HL-60 (cell line): Measurements from ENCODE around the gene SLC52A3.

Experiments
- DNase-seq, 2 experiments: peaks; one replicate each; pipeline ENCODE4 v3.0.0-alpha.2; 2010 to 2020; ENCODE audit warnings: low read depth in 1 of 2, low spot score in 1 of 2
- H3K27ac ChIP-seq: fragments of 250-450 bp; sonication (Bioruptor Pico); replicated peaks from 2 replicates; pipeline ENCODE4 v1.5.1; 2020; ENCODE audit warnings: mild to moderate bottlenecking, moderate library complexity
- H3K27me3 ChIP-seq: fragments of 250-450 bp; sonication (Bioruptor Pico); 2 replicates; pipeline ENCODE4 v1.5.1; 2021; ENCODE audit warnings: mild to moderate bottlenecking, moderate library complexity; ENCODE audit not compliant: insufficient read depth, poor library complexity, severe bottlenecking
- H3K4me3 ChIP-seq: replicated peaks from 2 replicates; pipeline ENCODE4 v1.5.1; 2011; ENCODE audit warnings: mild to moderate bottlenecking, control low read depth, low read length; ENCODE audit not compliant: insufficient read depth
- GABPA ChIP-seq: IDR thresholded peaks from 2 replicates; pipeline ENCODE4 v1.6.1; 2012; ENCODE audit warnings: low read depth
- POLR2AphosphoS5 ChIP-seq: IDR thresholded peaks from 2 replicates; pipeline ENCODE4 v1.6.1; 2012; ENCODE audit warnings: low read depth
- SPI1 ChIP-seq: IDR thresholded peaks from 2 replicates; pipeline ENCODE4 v1.6.1; 2012; ENCODE audit warnings: low read depth, mild to moderate bottlenecking, borderline replicate concordance
- long read RNA-seq: library from polyadenylated mRNA; unstranded; transcript quantifications from one replicate; pipeline ENCODE4 v2.0.0, GENCODE V29; 2020
- TF ChIP-seq, protein P1 (sequence below): IDR thresholded peaks from 2 replicates; pipeline ENCODE4 v1.6.1; 2012; ENCODE audit warnings: low read depth; ENCODE audit not compliant: insufficient replicate concordance
- TF ChIP-seq, protein P2 (sequence below): IDR thresholded peaks from one replicate; pipeline ENCODE4 v1.5.1; 2011; ENCODE audit warnings: low read length, control low read depth, inconsistent platforms; ENCODE audit not compliant: insufficient read depth

SLC52A3 gene
- long read RNA-seq, result 0 reads

- no peak for DNase-seq
- Histone ChIP-seq H3K27me3 (no peaks in the 10 kb centered on the region), H3K27ac (no peak within 1 kb of the TSS), H3K4me3 (no peak within 1 kb of the TSS)
- TF ChIP-seq POLR2AphosphoS5 (no peak), SPI1 (no peak), GABPA (no peak)
- TF ChIP-seq, protein P1, sequence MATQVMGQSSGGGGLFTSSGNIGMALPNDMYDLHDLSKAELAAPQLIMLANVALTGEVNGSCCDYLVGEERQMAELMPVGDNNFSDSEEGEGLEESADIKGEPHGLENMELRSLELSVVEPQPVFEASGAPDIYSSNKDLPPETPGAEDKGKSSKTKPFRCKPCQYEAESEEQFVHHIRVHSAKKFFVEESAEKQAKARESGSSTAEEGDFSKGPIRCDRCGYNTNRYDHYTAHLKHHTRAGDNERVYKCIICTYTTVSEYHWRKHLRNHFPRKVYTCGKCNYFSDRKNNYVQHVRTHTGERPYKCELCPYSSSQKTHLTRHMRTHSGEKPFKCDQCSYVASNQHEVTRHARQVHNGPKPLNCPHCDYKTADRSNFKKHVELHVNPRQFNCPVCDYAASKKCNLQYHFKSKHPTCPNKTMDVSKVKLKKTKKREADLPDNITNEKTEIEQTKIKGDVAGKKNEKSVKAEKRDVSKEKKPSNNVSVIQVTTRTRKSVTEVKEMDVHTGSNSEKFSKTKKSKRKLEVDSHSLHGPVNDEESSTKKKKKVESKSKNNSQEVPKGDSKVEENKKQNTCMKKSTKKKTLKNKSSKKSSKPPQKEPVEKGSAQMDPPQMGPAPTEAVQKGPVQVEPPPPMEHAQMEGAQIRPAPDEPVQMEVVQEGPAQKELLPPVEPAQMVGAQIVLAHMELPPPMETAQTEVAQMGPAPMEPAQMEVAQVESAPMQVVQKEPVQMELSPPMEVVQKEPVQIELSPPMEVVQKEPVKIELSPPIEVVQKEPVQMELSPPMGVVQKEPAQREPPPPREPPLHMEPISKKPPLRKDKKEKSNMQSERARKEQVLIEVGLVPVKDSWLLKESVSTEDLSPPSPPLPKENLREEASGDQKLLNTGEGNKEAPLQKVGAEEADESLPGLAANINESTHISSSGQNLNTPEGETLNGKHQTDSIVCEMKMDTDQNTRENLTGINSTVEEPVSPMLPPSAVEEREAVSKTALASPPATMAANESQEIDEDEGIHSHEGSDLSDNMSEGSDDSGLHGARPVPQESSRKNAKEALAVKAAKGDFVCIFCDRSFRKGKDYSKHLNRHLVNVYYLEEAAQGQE, result no peak
- TF ChIP-seq, protein P2, sequence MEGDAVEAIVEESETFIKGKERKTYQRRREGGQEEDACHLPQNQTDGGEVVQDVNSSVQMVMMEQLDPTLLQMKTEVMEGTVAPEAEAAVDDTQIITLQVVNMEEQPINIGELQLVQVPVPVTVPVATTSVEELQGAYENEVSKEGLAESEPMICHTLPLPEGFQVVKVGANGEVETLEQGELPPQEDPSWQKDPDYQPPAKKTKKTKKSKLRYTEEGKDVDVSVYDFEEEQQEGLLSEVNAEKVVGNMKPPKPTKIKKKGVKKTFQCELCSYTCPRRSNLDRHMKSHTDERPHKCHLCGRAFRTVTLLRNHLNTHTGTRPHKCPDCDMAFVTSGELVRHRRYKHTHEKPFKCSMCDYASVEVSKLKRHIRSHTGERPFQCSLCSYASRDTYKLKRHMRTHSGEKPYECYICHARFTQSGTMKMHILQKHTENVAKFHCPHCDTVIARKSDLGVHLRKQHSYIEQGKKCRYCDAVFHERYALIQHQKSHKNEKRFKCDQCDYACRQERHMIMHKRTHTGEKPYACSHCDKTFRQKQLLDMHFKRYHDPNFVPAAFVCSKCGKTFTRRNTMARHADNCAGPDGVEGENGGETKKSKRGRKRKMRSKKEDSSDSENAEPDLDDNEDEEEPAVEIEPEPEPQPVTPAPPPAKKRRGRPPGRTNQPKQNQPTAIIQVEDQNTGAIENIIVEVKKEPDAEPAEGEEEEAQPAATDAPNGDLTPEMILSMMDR, result no peak
Observed at GRCh38 chr20:768426-768978, at the start of gene SLC52A3. TSS of gene SLC52A3 (minus strand) at chr20:768500. CDS start at chr20:765774, 2,726 bp downstream.

- no peaks in the 10 kb centered on the region for H3K27me3 ChIP-seq
- H3K4me3 ChIP-seq, result no peak overlapping the region
- TF ChIP-seq, protein P1, result no peak
- TF ChIP-seq, protein P2, result peak; percentile 98
- peak in 1 of 2 experiments; percentile 55 for DNase-seq
- no peak overlapping the region for H3K27ac ChIP-seq
Observed at GRCh38 chr20:815914-816606, 47.8 kb upstream of the SLC52A3 start.

- DNase-seq, result no peak
- no peak overlapping the region for H3K4me3 ChIP-seq
- no peak overlapping the region for H3K27ac ChIP-seq
- H3K27me3 ChIP-seq, result no peaks in the 10 kb centered on the region
- TF ChIP-seq GABPA, result no peak
- TF ChIP-seq, protein P1, result no peak
- TF ChIP-seq, protein P2, result no peak
- no peak for TF ChIP-seq SPI1
- TF ChIP-seq POLR2AphosphoS5, result no peak
Observed at GRCh38 chr20:815226-815625, 46.9 kb upstream of the SLC52A3 start.
